ENCODE data around the gene GABRG3. TPM values are rescaled to one million over a fixed set of nuclear protein-coding genes. Genes with fewer than 3 reads are reported as not detected.

Gene GABRG3
- total RNA-seq, 1 donor from 2014 or later = not detected

- intact Hi-C loops (cut with DNase I) = no loop called here
- Histone ChIP-seq H3K27ac (no peak overlapping the region), H3K9me3 (no peaks in the 10 kb centered on the region), H3K27me3 (no peaks in the 10 kb centered on the region), H3K4me1 (no peaks in the 10 kb centered on the region), H3K36me3 (no peaks in the 10 kb centered on the region), H3K4me3 (no peak overlapping the region)
- no peak for DNase-seq (ENCODE audit: extremely low spot score in 2 of 2)
- TF ChIP-seq, protein P1, sequence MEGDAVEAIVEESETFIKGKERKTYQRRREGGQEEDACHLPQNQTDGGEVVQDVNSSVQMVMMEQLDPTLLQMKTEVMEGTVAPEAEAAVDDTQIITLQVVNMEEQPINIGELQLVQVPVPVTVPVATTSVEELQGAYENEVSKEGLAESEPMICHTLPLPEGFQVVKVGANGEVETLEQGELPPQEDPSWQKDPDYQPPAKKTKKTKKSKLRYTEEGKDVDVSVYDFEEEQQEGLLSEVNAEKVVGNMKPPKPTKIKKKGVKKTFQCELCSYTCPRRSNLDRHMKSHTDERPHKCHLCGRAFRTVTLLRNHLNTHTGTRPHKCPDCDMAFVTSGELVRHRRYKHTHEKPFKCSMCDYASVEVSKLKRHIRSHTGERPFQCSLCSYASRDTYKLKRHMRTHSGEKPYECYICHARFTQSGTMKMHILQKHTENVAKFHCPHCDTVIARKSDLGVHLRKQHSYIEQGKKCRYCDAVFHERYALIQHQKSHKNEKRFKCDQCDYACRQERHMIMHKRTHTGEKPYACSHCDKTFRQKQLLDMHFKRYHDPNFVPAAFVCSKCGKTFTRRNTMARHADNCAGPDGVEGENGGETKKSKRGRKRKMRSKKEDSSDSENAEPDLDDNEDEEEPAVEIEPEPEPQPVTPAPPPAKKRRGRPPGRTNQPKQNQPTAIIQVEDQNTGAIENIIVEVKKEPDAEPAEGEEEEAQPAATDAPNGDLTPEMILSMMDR (IDR thresholded peaks at IDR 0.05) = no peak
- TF ChIP-seq POLR2A (IDR thresholded peaks at IDR 0.05) (no peak), POLR2AphosphoS5 (IDR thresholded peaks at IDR 0.05; ENCODE audit: insufficient read depth in 1 of 2, low read depth in 1 of 2) (no peak)
Measured at GRCh38 chr15:27084844-27085243, 113.9 kb downstream of the GABRG3 start.

GRCh38 chr15:27086149-27086548 is 115.2 kb downstream of the GABRG3 start:
- intact Hi-C loops (cut with DNase I) = no loop called here
- Histone ChIP-seq H3K9me3 (no peaks in the 10 kb centered on the region), H3K4me3 (no peak overlapping the region), H3K27ac (no peak overlapping the region), H3K27me3 (no peaks in the 10 kb centered on the region), H3K4me1 (no peaks in the 10 kb centered on the region), H3K36me3 (no peaks in the 10 kb centered on the region)
- no peak for TF ChIP-seq POLR2A (IDR thresholded peaks at IDR 0.05)
- TF ChIP-seq, protein P1 (IDR thresholded peaks at IDR 0.05) = no peak
- no peak for TF ChIP-seq POLR2AphosphoS5 (IDR thresholded peaks at IDR 0.05; ENCODE audit: insufficient read depth in 1 of 2, low read depth in 1 of 2)
- no peak for DNase-seq (ENCODE audit: extremely low spot score in 2 of 2)

GRCh38 chr15:27086805-27087204 is 115.8 kb downstream of the GABRG3 start:
- H3K4me3 ChIP-seq = no peak overlapping the region
- no peaks in the 10 kb centered on the region for H3K27me3 ChIP-seq
- DNase-seq (ENCODE audit: extremely low spot score in 2 of 2) = no peak
- intact Hi-C loops (cut with DNase I) = no loop called here
- TF ChIP-seq POLR2AphosphoS5 (IDR thresholded peaks at IDR 0.05; ENCODE audit: insufficient read depth in 1 of 2, low read depth in 1 of 2) (no peak), POLR2A (IDR thresholded peaks at IDR 0.05) (no peak)
- TF ChIP-seq, protein P1 (IDR thresholded peaks at IDR 0.05) = no peak
- H3K9me3 ChIP-seq = no peaks in the 10 kb centered on the region
- H3K36me3 ChIP-seq = no peaks in the 10 kb centered on the region
- no peak overlapping the region for H3K27ac ChIP-seq
- H3K4me1 ChIP-seq = no peaks in the 10 kb centered on the region

DNA sequence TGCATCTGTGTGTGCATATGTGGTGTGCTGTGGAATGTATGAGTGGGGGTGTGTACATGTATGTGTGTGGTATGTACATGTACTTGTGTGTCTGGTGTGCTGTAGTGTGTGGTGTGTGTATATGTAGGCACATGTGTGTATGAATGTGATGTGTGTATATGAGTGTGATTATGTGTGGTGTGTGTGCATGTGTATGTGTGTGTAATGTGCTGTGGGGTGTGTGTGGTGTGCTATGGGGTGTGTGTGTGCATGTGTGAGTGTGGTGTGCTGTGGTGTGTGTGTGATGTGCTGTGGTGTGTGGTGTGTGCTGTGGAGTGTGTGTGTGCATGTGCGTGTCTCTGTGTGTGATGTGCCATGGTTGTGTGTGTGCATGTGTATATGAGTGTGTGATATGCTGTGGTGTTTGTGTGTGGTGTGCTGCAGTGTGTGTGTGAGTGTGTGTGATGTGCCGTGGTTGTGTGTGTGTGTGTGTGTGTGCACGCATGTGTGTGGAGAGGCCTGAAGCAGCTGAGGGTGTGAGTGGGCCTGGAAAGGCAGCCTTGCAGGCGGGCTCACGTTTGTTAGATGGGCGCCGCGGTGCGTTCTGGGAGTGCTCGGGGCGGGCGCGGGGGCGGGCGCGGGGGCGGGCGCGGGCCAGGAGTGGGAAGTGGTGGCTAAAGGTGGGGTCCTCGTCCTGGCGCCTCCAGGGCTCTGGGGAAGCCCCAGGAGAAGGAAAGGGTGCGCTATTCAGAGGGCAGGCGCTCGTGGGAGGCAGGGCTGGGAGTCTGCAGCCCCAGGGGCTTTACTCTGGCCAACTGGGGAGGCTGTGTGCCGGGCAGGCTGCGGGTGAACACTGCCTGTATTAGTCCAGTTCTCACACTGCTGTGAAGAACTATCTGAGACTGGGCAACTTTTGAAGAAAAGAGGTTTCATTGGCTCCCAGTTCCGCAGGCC is 116.9 kb downstream of the GABRG3 start:
- Histone ChIP-seq H3K4me1 (no peaks in the 10 kb centered on the region), H3K27ac (no peak overlapping the region), H3K27me3 (no peaks in the 10 kb centered on the region), H3K9me3 (no peaks in the 10 kb centered on the region), H3K4me3 (no peak overlapping the region), H3K36me3 (no peaks in the 10 kb centered on the region)
- intact Hi-C loops (cut with DNase I) = no loop called here
- TF ChIP-seq POLR2A (IDR thresholded peaks at IDR 0.05) = no peak
- TF ChIP-seq POLR2AphosphoS5 (IDR thresholded peaks at IDR 0.05; ENCODE audit: insufficient read depth in 1 of 2, low read depth in 1 of 2) = no peak
- TF ChIP-seq, protein P1 (IDR thresholded peaks at IDR 0.05) = no peak
- DNase-seq (ENCODE audit: extremely low spot score in 2 of 2) = no peak

Data from vagina (tissue), 2 donors.